B cell (primary cell): ENCODE measurements around the gene FAM72C. TPM values are rescaled to one million over a fixed set of nuclear protein-coding genes. Genes with fewer than 3 reads are reported as not detected.
"Not testable (repeated sequence)": the region's sequence is repeated elsewhere in the genome, so short reads cannot be mapped to it uniquely, and the experiment has no call there.

ENCODE experiments used
- ATAC-seq: fragments of 200-7000 bp; cut with Tn5 transposase; one replicate; pipeline ENCODE4 v1.10.0; 2021; ENCODE audit warnings: low read depth, mild to moderate bottlenecking, moderate number of reproducible peaks, moderate library complexity
- CTCF ChIA-PET: fragments of 350-600 bp; sonication (Branson Sonifier 250); formaldehyde crosslinking; loops from one replicate; lab custom pipeline; 2021; ENCODE audit warnings: antibody characterized with exemption, inconsistent platforms; lab: Charles Lee
- POLR2A ChIA-PET: fragments of 350-600 bp; sonication (Branson Sonifier 250); formaldehyde crosslinking; loops from one replicate; lab custom pipeline; 2021; ENCODE audit warnings: antibody characterized with exemption; lab: Charles Lee
- DNase-seq: peaks from one replicate; pipeline ENCODE4 v3.0.0; 2013
- H2AFZ ChIP-seq: 2 replicates; pipeline ENCODE4 v1.6.1; 2012; ENCODE audit warnings: mild to moderate bottlenecking, low read depth, low read length; ENCODE audit not compliant: insufficient read depth, poor library complexity, severe bottlenecking
- H3K27ac ChIP-seq, 2 donors: 1 replicate in 1 of 2; 2 replicates in 1 of 2; pipeline ENCODE4 v1.5.1; 2012 to 2013; ENCODE audit warnings: low read length in 2 of 2, mild to moderate bottlenecking in 2 of 2, moderate library complexity in 1 of 2
- H3K27me3 ChIP-seq, 4 experiments: fragments of 200-600 bp in 1 of 4; sonication (generic) in 1 of 4; replicated peaks in 1 of 4; 1 replicate in 2 of 4; 2 replicates in 2 of 4; pipeline versions ENCODE4 v1.6.1 to v1.7.0; 2013 to 2016; ENCODE audit warnings: low read length in 3 of 4, mild to moderate bottlenecking in 2 of 4, mixed read lengths in 1 of 4, moderate library complexity in 1 of 4; ENCODE audit not compliant: insufficient read depth in 4 of 4, control insufficient read depth in 3 of 4; ENCODE audit errors: control extremely low read depth in 1 of 4
- H3K36me3 ChIP-seq, 2 experiments: replicated peaks in 1 of 2; 1 replicate in 1 of 2; 2 replicates in 1 of 2; pipeline versions ENCODE4 v1.6.1 to v1.7.1; 2013; ENCODE audit warnings: low read length in 1 of 2; ENCODE audit not compliant: insufficient read depth in 2 of 2, control insufficient read depth in 1 of 2; ENCODE audit errors: control extremely low read depth in 1 of 2, extremely low read depth in 1 of 2
- H3K4me1 ChIP-seq, 2 donors: fragments of 200-600 bp in 1 of 2; sonication (generic) in 1 of 2; 1 replicate in 1 of 2; 2 replicates in 1 of 2; pipeline versions ENCODE4 v1.5.1 to v1.6.1; 2013 to 2017; ENCODE audit warnings: low read length in 2 of 2; ENCODE audit not compliant: control insufficient read depth in 2 of 2, insufficient read depth in 2 of 2
- H3K4me2 ChIP-seq: replicated peaks from 2 replicates; pipeline ENCODE3; 2012; ENCODE audit warnings: mild to moderate bottlenecking, low read depth, low read length; ENCODE audit not compliant: poor library complexity, severe bottlenecking
- H3K4me3 ChIP-seq, 5 experiments: fragments of 200-600 bp in 1 of 5; sonication (generic) in 1 of 5; 1 replicate in 3 of 5; 2 replicates in 2 of 5; pipeline versions ENCODE4 v1.5.1 to v1.7.0; 2011 to 2016; ENCODE audit warnings: low read length in 4 of 5, mild to moderate bottlenecking in 4 of 5, low read depth in 2 of 5, control low read depth in 1 of 5, moderate library complexity in 1 of 5; ENCODE audit not compliant: insufficient read depth in 1 of 5; ENCODE audit errors: control extremely low read depth in 1 of 5, extremely low read depth in 1 of 5
- H3K79me2 ChIP-seq: fragments of 200-600 bp; sonication (generic); one replicate; pipeline ENCODE4 v1.6.0; 2016; ENCODE audit warnings: low read length; ENCODE audit not compliant: control insufficient read depth, insufficient read depth
- H3K9ac ChIP-seq: fragments of 200-600 bp; sonication (generic); 2 replicates; pipeline ENCODE4 v1.6.1; 2017; ENCODE audit warnings: mild to moderate bottlenecking, low read length, moderate library complexity
- H3K9me3 ChIP-seq, 3 donors: one replicate each; pipeline versions ENCODE4 v1.6.1 to v1.7.1; 2013; ENCODE audit warnings: low read length in 2 of 3; ENCODE audit not compliant: control insufficient read depth in 2 of 3, insufficient read depth in 1 of 3; ENCODE audit errors: control extremely low read depth in 1 of 3
- H4K20me1 ChIP-seq: 2 replicates; pipeline ENCODE4 v1.6.0; 2012; ENCODE audit warnings: mild to moderate bottlenecking, low read length; ENCODE audit not compliant: insufficient read depth, control insufficient read depth, poor library complexity, severe bottlenecking
- H3K27ac Mint-ChIP-seq: one replicate; pipeline ENCODE4 v1.8.0; 2021; ENCODE audit warnings: mixed read lengths
- H3K27me3 Mint-ChIP-seq: one replicate; pipeline ENCODE4 v1.8.0; 2021; ENCODE audit warnings: mixed read lengths
- H3K4me1 Mint-ChIP-seq: one replicate; pipeline ENCODE4 v1.8.0; 2021; ENCODE audit warnings: mixed read lengths
- H3K4me3 Mint-ChIP-seq: one replicate; pipeline ENCODE4 v1.8.0; 2021; ENCODE audit warnings: mixed read lengths
- H3K9me3 Mint-ChIP-seq: one replicate; pipeline ENCODE4 v1.8.0; 2022; ENCODE audit warnings: mixed read lengths; ENCODE audit not compliant: insufficient read depth
- WGBS: methylation state at CpG from one replicate; pipeline ENCODE4 v1.1.5; 2013; ENCODE audit warnings: missing lambda C conversion rate; ENCODE audit not compliant: insufficient coverage; 5-methylcytosine and 5-hydroxymethylcytosine counted together
- intact Hi-C: fragments of 100-400 bp; cut with micrococcal nuclease; formaldehyde crosslinking; loops from one replicate; pipeline ENCODE4 v1.10.0; 2022
- polyA plus RNA-seq: library from polyadenylated mRNA; depleted of rRNA; stranded (reverse); fragments of >200 nt; gene quantifications from 2 replicates; pipeline ENCODE4 v1.2.3, GENCODE V29; 2012
- total RNA-seq, 2 donors: library from RNA; stranded (reverse); fragments of 120-200 nt in 1 of 2; gene quantifications; 1 replicate in 1 of 2; 2 replicates in 1 of 2; pipeline versions ENCODE4 v1.2.3 to v1.2.4, GENCODE V29; 2013 to 2022

Gene FAM72C
- total and polyA plus RNA-seq, 2 donors (not counting 1 experiment from before 2014, with no cell fraction given) = 0.03 TPM; not detected in 1

DNA sequence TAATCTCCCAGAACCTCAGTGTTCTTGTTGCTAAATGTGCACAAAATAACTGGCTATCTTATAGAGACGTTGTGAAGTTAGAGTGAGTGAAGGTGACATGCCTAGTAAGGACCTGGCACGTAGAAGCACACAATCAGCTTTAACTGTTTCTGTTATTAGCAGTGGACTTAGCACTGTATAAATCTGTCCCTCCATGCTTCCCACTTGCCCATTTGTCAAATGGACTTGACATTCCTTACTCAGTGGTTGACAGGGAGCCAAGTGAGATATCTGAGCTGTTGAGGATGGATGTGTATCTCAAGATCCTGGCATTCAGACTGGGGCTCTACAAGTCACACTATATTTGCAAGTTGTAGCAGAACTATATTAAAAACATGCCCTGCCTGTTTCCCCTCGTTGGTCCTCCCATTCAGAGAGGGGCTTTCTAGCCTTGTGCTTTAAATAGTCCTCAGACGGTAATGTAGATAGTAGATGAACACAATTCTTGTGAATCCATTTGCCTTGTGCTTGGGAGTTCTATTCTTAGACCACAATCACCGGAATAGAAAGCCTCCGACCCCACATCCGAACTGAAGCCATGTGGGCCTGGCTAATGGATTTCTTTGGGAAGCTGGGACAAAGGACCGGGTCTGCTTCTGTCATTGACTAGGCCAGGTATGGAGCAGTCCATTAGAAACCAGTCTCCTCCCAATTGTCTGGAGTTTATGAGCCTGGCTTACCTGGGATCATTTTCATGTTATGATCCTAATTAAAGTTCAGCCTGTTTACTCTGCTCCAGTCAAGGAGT lies 43.6 kb upstream of the FAM72C start:
- H4K20me1 ChIP-seq, H3K4me1 Mint-ChIP-seq, ATAC-seq, H3K9ac ChIP-seq, DNase-seq, H3K36me3 ChIP-seq, POLR2A ChIA-PET, H3K9me3 Mint-ChIP-seq, H3K9me3 ChIP-seq, H3K27me3 Mint-ChIP-seq, H3K27ac ChIP-seq, H3K4me2 ChIP-seq, intact Hi-C loops, H3K27ac Mint-ChIP-seq, CTCF ChIA-PET, H3K79me2 ChIP-seq, H3K4me1 ChIP-seq, H3K27me3 ChIP-seq, H3K4me3 ChIP-seq, H3K4me3 Mint-ChIP-seq, H2AFZ ChIP-seq: not testable (repeated sequence)
- WGBS = no CpG with 5 or more reads among the region's 8 CpGs

DNA sequence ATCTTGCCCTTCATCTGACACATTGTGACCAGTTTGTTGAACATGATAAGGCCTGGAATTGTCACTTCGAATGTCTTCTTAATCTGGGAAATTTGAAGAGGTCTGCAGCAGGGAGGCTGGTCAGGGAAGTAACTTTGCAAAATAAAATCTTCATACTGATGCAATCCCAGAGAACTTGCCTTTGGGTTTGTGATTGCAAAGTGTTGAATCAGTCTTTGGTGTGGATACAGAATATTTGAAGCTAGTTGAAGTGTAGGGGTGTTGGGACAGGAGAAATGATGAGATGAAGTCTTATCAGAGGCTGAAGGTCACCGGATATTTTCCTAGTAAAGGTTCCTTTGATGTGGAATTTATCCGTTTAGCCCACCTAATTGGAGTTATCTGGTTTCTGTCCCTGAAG lies 42.7 kb upstream of the FAM72C start:
- H3K36me3 ChIP-seq, ATAC-seq, H3K9ac ChIP-seq, H3K4me1 ChIP-seq, H3K4me3 Mint-ChIP-seq, H3K9me3 ChIP-seq, CTCF ChIA-PET, H3K27me3 ChIP-seq, H3K4me2 ChIP-seq, intact Hi-C loops, H3K79me2 ChIP-seq, H3K9me3 Mint-ChIP-seq, H3K27me3 Mint-ChIP-seq, H3K27ac ChIP-seq, H3K27ac Mint-ChIP-seq, H2AFZ ChIP-seq, H3K4me3 ChIP-seq, POLR2A ChIA-PET, H4K20me1 ChIP-seq, H3K4me1 Mint-ChIP-seq, DNase-seq: not testable (repeated sequence)
- no CpG with 5 or more reads among the region's 3 CpGs for WGBS

DNA sequence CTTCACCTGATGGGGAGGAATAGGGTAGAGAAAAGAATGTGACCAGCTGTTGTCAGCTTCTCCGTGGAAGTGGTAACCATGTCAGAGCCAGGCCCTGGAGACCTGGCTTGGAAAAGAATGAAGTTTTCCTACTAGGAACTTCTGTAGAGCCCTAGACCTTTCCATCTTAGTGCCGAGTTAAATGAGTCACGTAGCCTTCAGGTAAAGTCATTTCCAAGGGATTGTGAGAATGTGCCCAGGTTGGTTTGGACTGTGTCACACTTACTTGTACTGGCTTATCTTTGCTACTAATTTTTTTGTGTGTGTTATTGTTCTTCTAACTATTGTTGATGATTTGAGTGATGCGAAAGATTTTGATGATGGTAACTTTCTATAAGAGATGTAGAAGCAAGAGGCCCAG lies 42.3 kb upstream of the FAM72C start:
- H3K9me3 Mint-ChIP-seq, H2AFZ ChIP-seq, H3K4me2 ChIP-seq, H3K27ac Mint-ChIP-seq, H3K9me3 ChIP-seq, H3K4me3 Mint-ChIP-seq, intact Hi-C loops, H3K4me1 Mint-ChIP-seq, H3K27ac ChIP-seq, H4K20me1 ChIP-seq, H3K36me3 ChIP-seq, CTCF ChIA-PET, H3K9ac ChIP-seq, H3K79me2 ChIP-seq, H3K27me3 ChIP-seq, H3K4me3 ChIP-seq, ATAC-seq, DNase-seq, H3K4me1 ChIP-seq, H3K27me3 Mint-ChIP-seq, POLR2A ChIA-PET: not testable (repeated sequence)
- WGBS = no CpG with 5 or more reads among the region's 4 CpGs

DNA sequence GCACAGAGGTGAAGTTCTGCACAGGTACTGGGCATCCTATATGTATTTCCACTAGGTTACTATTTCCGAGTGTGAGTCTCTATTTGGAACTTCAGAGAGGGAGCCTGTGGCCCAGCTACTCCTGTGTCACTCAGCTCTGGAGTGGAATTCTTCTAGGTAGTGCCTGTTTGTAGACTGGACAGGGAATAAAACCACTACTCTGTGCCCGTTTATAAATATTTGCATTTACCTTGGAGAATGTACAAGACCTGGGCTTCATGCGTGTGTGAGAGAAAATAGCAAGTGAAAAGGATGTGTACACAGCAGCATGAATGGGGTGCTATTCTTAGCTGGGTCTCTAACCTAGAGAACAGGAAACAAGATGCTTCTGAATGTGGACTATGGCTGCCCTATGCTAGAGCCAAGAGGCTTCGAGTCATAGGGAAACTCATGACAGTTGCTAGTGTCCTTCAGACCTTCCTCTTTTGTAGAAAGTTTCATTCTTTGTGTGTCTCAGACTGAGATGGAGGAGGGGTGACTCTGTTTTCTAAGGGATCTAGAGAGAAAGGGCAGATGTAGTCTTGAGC lies 40.5 kb upstream of the FAM72C start:
- H3K4me2 ChIP-seq, H3K27me3 Mint-ChIP-seq, H3K4me3 ChIP-seq, H3K4me1 Mint-ChIP-seq, H3K9me3 ChIP-seq, H2AFZ ChIP-seq, H3K27ac ChIP-seq, CTCF ChIA-PET, H3K79me2 ChIP-seq, DNase-seq, H3K4me1 ChIP-seq, H3K9ac ChIP-seq, H3K27ac Mint-ChIP-seq, H4K20me1 ChIP-seq, H3K27me3 ChIP-seq, H3K36me3 ChIP-seq, H3K4me3 Mint-ChIP-seq, POLR2A ChIA-PET, intact Hi-C loops, H3K9me3 Mint-ChIP-seq: not testable (repeated sequence)
- peak; percentile 87 for ATAC-seq
- WGBS = no CpG with 5 or more reads among the region's 4 CpGs
